HepG2 (cell line): ENCODE measurements around the gene CADPS.

Experiments
- CTCF ChIP-seq: sonication (generic); formaldehyde crosslinking; IDR thresholded peaks from 2 replicates; pipeline ENCODE4 v1.5.0; 2020; ENCODE audit warnings: mild to moderate bottlenecking, missing genetic modification reagents, moderate library complexity
- NCOR1 ChIP-seq: fragments of 200-600 bp; sonication (generic); IDR thresholded peaks from 2 replicates; pipeline ENCODE4 v1.7.0; 2017; ENCODE audit warnings: antibody characterized with exemption, low read length, borderline replicate concordance
- RAD51 ChIP-seq: fragments of 450-650 bp; IDR thresholded peaks from 2 replicates; pipeline ENCODE4 v1.6.1; 2016; ENCODE audit warnings: borderline replicate concordance
- YY1 ChIP-seq: IDR thresholded peaks from 2 replicates; pipeline ENCODE4 v1.6.1; 2011; ENCODE audit warnings: low read length, low read depth, moderate library complexity, mild to moderate bottlenecking; ENCODE audit not compliant: insufficient read depth, insufficient replicate concordance
- ZNF260 ChIP-seq: sonication (generic); formaldehyde crosslinking; IDR thresholded peaks from 2 replicates; pipeline ENCODE4 v1.4.0; 2020; ENCODE audit warnings: missing genetic modification reagents, low read depth, mild to moderate bottlenecking, borderline replicate concordance
- TF ChIP-seq, protein P1 (sequence below): sonication (generic); formaldehyde crosslinking; IDR thresholded peaks from 2 replicates; pipeline ENCODE4 v1.4.0; 2020; ENCODE audit warnings: missing genetic modification reagents

DNA sequence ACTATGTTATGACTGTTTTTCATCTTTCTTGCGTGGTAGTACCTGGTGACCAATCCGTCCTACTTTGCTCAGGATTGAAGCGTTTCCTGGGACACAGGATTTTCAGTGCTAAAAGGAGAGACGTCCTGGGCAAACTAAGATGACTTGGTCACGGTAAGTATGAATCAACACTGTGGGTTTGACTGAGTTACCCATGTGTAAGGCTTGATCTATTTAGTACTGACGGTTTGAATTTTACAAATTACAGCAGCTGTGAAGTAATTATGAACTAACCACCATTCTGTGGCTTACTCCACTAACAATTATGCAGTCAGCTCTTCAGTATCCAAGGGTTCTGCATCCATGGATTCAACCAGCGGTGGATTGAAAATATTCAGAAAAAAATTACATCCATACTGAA lies 328.9 kb downstream of the CADPS start:
- no peak for TF ChIP-seq ZNF260 (CRISPR knock-in tag)
- TF ChIP-seq RAD51, result no peak
- TF ChIP-seq, protein P1, sequence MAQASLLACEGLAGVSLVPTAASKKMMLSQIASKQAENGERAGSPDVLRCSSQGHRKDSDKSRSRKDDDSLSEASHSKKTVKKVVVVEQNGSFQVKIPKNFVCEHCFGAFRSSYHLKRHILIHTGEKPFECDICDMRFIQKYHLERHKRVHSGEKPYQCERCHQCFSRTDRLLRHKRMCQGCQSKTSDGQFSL (CRISPR knock-in tag), result no peak
- TF ChIP-seq CTCF (CRISPR knock-in tag), result no peak
- TF ChIP-seq NCOR1, result no peak
- TF ChIP-seq YY1, result no peak
